ENCODE results near the gene SCLY. TPM values are rescaled to one million over a fixed set of nuclear protein-coding genes. Genes with fewer than 3 reads are reported as not detected.

Gene SCLY
- polyA plus RNA-seq, 1 of the 3 experiments (the other 2 are of a cell fraction): 20.9 TPM

- Histone ChIP-seq H4K20me1 (ENCODE audit: insufficient read depth) (no peaks in the 10 kb centered on the region), H3K4me1 (ENCODE audit: control insufficient read depth in 1 of 2, insufficient read depth in 2 of 2, low read depth in 1 of 2, low read length in 1 of 2) (peaks cover 0 to 12% of the 10 kb centered on the region in 2 experiments; a peak in 1 of 4 replicates), H3K4me2 (no peak overlapping the region), H3K27ac (ENCODE audit: low read depth in 2 of 2, low read length in 1 of 2) (no peak overlapping the region), H3K9ac (no peak overlapping the region), H3K27me3 (ENCODE audit: insufficient read depth) (no peaks in the 10 kb centered on the region), H2AFZ (ENCODE audit: low read depth) (no peak overlapping the region), H3K9me2 (no peaks in the 10 kb centered on the region), H3K36me3 (replicated peaks in 1 of 2; ENCODE audit: control insufficient read depth in 1 of 2, insufficient read depth in 2 of 2, low read length in 1 of 2) (no peaks in the 10 kb centered on the region), H3K4me3 (ENCODE audit: low read depth in 2 of 2, low read length in 1 of 2) (no peak overlapping the region), H3K9me3 (no peaks in the 10 kb centered on the region), H3K79me2 (ENCODE audit: insufficient read depth) (no peaks in the 10 kb centered on the region), H3F3A (replicated peaks; ENCODE audit: insufficient read depth) (no peaks in the 10 kb centered on the region)
- TF ChIP-seq MEF2A (IDR thresholded peaks at IDR 0.05; ENCODE audit: borderline replicate concordance, low read depth): no peak
- TF ChIP-seq TCF12 (IDR thresholded peaks at IDR 0.05): no peak
- TF ChIP-seq SMC3 (IDR thresholded peaks at IDR 0.05; ENCODE audit: low read depth, low read length): no peak
- TF ChIP-seq, protein P1, sequence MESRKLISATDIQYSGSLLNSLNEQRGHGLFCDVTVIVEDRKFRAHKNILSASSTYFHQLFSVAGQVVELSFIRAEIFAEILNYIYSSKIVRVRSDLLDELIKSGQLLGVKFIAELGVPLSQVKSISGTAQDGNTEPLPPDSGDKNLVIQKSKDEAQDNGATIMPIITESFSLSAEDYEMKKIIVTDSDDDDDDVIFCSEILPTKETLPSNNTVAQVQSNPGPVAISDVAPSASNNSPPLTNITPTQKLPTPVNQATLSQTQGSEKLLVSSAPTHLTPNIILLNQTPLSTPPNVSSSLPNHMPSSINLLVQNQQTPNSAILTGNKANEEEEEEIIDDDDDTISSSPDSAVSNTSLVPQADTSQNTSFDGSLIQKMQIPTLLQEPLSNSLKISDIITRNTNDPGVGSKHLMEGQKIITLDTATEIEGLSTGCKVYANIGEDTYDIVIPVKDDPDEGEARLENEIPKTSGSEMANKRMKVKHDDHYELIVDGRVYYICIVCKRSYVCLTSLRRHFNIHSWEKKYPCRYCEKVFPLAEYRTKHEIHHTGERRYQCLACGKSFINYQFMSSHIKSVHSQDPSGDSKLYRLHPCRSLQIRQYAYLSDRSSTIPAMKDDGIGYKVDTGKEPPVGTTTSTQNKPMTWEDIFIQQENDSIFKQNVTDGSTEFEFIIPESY (IDR thresholded peaks at IDR 0.05; ENCODE audit: borderline replicate concordance, low read depth): no peak
- no peak for TF ChIP-seq GATA2 (CRISPR knock-in tag; IDR thresholded peaks at IDR 0.05)
- no peak for TF ChIP-seq MXI1 (IDR thresholded peaks at IDR 0.05; ENCODE audit: low read depth, low read length)
- no peak for TF ChIP-seq MAX (IDR thresholded peaks at IDR 0.05; ENCODE audit: low read depth)
- no peak for TF ChIP-seq POLR2AphosphoS5 (IDR thresholded peaks at IDR 0.05; ENCODE audit: low read depth, low read length)
- no peak for TF ChIP-seq RCOR1 (IDR thresholded peaks at IDR 0.05; ENCODE audit: low read length)
- TF ChIP-seq, protein P2, sequence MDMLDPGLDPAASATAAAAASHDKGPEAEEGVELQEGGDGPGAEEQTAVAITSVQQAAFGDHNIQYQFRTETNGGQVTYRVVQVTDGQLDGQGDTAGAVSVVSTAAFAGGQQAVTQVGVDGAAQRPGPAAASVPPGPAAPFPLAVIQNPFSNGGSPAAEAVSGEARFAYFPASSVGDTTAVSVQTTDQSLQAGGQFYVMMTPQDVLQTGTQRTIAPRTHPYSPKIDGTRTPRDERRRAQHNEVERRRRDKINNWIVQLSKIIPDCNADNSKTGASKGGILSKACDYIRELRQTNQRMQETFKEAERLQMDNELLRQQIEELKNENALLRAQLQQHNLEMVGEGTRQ (IDR thresholded peaks at IDR 0.05; ENCODE audit: borderline replicate concordance, low read depth, low read length): no peak
- TF ChIP-seq, protein P3, sequence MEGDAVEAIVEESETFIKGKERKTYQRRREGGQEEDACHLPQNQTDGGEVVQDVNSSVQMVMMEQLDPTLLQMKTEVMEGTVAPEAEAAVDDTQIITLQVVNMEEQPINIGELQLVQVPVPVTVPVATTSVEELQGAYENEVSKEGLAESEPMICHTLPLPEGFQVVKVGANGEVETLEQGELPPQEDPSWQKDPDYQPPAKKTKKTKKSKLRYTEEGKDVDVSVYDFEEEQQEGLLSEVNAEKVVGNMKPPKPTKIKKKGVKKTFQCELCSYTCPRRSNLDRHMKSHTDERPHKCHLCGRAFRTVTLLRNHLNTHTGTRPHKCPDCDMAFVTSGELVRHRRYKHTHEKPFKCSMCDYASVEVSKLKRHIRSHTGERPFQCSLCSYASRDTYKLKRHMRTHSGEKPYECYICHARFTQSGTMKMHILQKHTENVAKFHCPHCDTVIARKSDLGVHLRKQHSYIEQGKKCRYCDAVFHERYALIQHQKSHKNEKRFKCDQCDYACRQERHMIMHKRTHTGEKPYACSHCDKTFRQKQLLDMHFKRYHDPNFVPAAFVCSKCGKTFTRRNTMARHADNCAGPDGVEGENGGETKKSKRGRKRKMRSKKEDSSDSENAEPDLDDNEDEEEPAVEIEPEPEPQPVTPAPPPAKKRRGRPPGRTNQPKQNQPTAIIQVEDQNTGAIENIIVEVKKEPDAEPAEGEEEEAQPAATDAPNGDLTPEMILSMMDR (IDR thresholded peaks at IDR 0.05): no peak
- no peak for TF ChIP-seq FOXM1 (IDR thresholded peaks at IDR 0.05; ENCODE audit: low read depth)
- no peak for TF ChIP-seq ELF1 (IDR thresholded peaks at IDR 0.05)
- no peak for TF ChIP-seq NRF1 (IDR thresholded peaks at IDR 0.05; ENCODE audit: low read depth, low read length)
- TF ChIP-seq YY1 (IDR thresholded peaks at IDR 0.05; ENCODE audit: low read depth): no peak
- no peak for TF ChIP-seq REST (IDR thresholded peaks at IDR 0.05; ENCODE audit: low read depth, low read length)
- TF ChIP-seq FOSL2 (IDR thresholded peaks at IDR 0.05; ENCODE audit: borderline replicate concordance, low read depth): no peak
- TF ChIP-seq EP300 (IDR thresholded peaks at IDR 0.05; ENCODE audit: borderline replicate concordance in 1 of 2, low read depth in 1 of 2, low read length in 1 of 2): no peak
- peak; percentile 45 for DNase-seq
- CTCF ChIA-PET: interaction anchor here (1.1 to 1.3 kb wide), 3 partner anchors 28 to 248 kb away, joined by 3 to 4 read pairs (median 3); no protein-coding TSS in a partner anchor
- WGBS (ENCODE audit: low lambda C conversion rate): 79% methylated on average over 7 of the region's 13 CpGs
- POLR2A ChIA-PET: no interaction called here
These were observed 45.5 kb downstream of the SCLY start for GRCh38 chr2:238106339-238106697.

Data from SK-N-SH (cell line).